A673 (cell line): ENCODE measurements around the gene SLC25A1. TPM values are rescaled to one million over a fixed set of nuclear protein-coding genes. Genes with fewer than 3 reads are reported as not detected.

Experiments
- BruUV-seq: library from RNA; stranded (reverse); fragments of 400-500 nt; replicated peaks from 2 replicates; lab custom pipeline; 2021; lab: Mats Ljungman, UMichigan
- CTCF ChIA-PET: fragments of 300-600 bp; sonication (Branson Sonifier 250); formaldehyde crosslinking; loops from one replicate; lab custom pipeline; 2022; ENCODE audit warnings: antibody characterized with exemption; lab: Charles Lee
- POLR2A ChIA-PET: fragments of 300-600 bp; sonication (Branson Sonifier 250); formaldehyde crosslinking; loops from one replicate; lab custom pipeline; 2022; ENCODE audit warnings: antibody characterized with exemption; ENCODE audit not compliant: low non-redundant PET; lab: Charles Lee
- DNase-seq: peaks from one replicate; pipeline ENCODE4 v3.0.0-alpha.2; 2015; ENCODE audit warnings: low spot score
- H3K27ac ChIP-seq: fragments of 200-600 bp; sonication (generic); 2 replicates; pipeline ENCODE4 v1.5.1; 2016; ENCODE audit warnings: mixed run types, low read depth, mild to moderate bottlenecking, mixed read lengths, antibody characterized with exemption, low read length; ENCODE audit not compliant: poor library complexity, severe bottlenecking
- H3K27me3 ChIP-seq: fragments of 200-600 bp; sonication (generic); replicated peaks from 2 replicates; pipeline ENCODE4 v1.6.1; 2017; ENCODE audit warnings: mixed run types, low read depth, mild to moderate bottlenecking, mixed read lengths, antibody characterized with exemption, low read length; ENCODE audit not compliant: insufficient read depth, poor library complexity
- H3K36me3 ChIP-seq: fragments of 200-600 bp; sonication (generic); 2 replicates; pipeline ENCODE4 v1.6.1; 2016; ENCODE audit warnings: mixed run types, mild to moderate bottlenecking, mixed read lengths, antibody characterized with exemption, low read length; ENCODE audit not compliant: insufficient read depth, poor library complexity, severe bottlenecking
- H3K4me1 ChIP-seq: fragments of 200-600 bp; sonication (generic); 2 replicates; pipeline ENCODE4 v1.6.1; 2017; ENCODE audit warnings: mixed run types, mild to moderate bottlenecking, mixed read lengths, antibody characterized with exemption, low read length; ENCODE audit not compliant: insufficient read depth, poor library complexity, severe bottlenecking
- H3K4me3 ChIP-seq: fragments of 200-600 bp; sonication (generic); 2 replicates; pipeline ENCODE4 v1.5.1; 2016; ENCODE audit warnings: low read depth, mixed run types, mild to moderate bottlenecking, mixed read lengths, low read length; ENCODE audit not compliant: poor library complexity, severe bottlenecking
- H3K9me3 ChIP-seq: fragments of 200-600 bp; sonication (generic); 2 replicates; pipeline ENCODE4 v1.6.1; 2016; ENCODE audit warnings: mixed run types, low read depth, mild to moderate bottlenecking, mixed read lengths, antibody characterized with exemption, low read length; ENCODE audit not compliant: poor library complexity, severe bottlenecking
- EZH2 ChIP-seq: fragments of 200-600 bp; sonication (generic); IDR thresholded peaks from 2 replicates; pipeline ENCODE4 v1.6.1; 2017; ENCODE audit warnings: borderline replicate concordance, low read depth, mild to moderate bottlenecking, mixed read lengths, antibody characterized with exemption, low read length; ENCODE audit not compliant: poor library complexity, severe bottlenecking
- intact Hi-C: fragments of 100-400 bp; cut with micrococcal nuclease; formaldehyde crosslinking; loops from one replicate; pipeline ENCODE4 v1.10.0; 2022; ENCODE audit not compliant: unreplicated experiment
- total RNA-seq: library from RNA; stranded (reverse); gene quantifications from 2 replicates; pipeline ENCODE4 v1.2.3, GENCODE V29; 2021
- TF ChIP-seq, protein P1 (sequence below): fragments of 300-800, 200-600 bp; sonication (generic); conservative IDR thresholded peaks from 2 replicates; pipeline ENCODE4 v1.5.1; 2017; ENCODE audit warnings: low read depth, mild to moderate bottlenecking, antibody characterized with exemption, low read length, moderate library complexity, mixed read lengths

SLC25A1 gene
- total RNA-seq, 1 experiment from 2014 or later: 91.0 TPM

DNA sequence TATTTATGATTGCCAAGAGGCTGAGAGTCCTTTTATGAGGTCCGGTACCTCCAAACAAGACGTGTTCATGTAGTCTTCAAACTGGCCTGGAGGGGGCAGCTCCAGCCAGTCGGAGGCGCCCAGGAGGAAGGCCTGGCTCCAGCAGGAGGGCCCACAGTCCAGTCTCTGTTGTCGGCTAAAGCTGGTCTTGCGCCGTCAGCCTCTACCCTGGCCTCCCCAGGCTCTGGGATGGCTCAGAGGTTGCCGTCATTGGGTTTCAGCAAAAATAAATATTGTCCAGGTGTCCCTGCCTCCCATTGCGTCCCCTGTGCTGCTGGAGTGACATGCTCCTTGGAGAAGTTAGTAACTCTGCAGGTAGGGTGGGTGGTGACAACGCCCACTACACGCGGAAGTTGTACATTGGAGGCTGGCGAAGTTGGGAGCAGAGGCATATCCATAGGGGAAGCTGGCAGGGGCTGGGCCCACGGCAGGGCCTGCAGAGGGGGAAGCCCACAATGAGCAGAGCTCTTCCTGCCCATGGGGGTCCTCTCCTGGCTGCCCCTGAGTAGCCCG, 1.0 kb upstream of the SLC25A1 start:
- no TSS peak for BruUV-seq
- DNase-seq: peak; percentile 81
- peaks cover 19% of the 10 kb centered on the region for H3K36me3 ChIP-seq
- TF ChIP-seq EZH2: no peak
- TF ChIP-seq, protein P1, sequence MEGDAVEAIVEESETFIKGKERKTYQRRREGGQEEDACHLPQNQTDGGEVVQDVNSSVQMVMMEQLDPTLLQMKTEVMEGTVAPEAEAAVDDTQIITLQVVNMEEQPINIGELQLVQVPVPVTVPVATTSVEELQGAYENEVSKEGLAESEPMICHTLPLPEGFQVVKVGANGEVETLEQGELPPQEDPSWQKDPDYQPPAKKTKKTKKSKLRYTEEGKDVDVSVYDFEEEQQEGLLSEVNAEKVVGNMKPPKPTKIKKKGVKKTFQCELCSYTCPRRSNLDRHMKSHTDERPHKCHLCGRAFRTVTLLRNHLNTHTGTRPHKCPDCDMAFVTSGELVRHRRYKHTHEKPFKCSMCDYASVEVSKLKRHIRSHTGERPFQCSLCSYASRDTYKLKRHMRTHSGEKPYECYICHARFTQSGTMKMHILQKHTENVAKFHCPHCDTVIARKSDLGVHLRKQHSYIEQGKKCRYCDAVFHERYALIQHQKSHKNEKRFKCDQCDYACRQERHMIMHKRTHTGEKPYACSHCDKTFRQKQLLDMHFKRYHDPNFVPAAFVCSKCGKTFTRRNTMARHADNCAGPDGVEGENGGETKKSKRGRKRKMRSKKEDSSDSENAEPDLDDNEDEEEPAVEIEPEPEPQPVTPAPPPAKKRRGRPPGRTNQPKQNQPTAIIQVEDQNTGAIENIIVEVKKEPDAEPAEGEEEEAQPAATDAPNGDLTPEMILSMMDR: peak; percentile 80
- intact Hi-C loops: loop anchor here (2.0 to 5.0 kb wide), 2 partner anchors 113 to 453 kb away; partner anchors contain the start of gene CLTCL1
- peak overlapping the region; percentile 87 for H3K4me3 ChIP-seq
- peaks cover 29% of the 10 kb centered on the region for H3K4me1 ChIP-seq
- no peaks in the 10 kb centered on the region for H3K9me3 ChIP-seq
- H3K27me3 ChIP-seq: no peaks in the 10 kb centered on the region
- POLR2A ChIA-PET: no interaction called here
- CTCF ChIA-PET: interaction anchor here (1.2 to 2.8 kb wide), 2 partner anchors 186 to 450 kb away, joined by 3 to 12 read pairs; no protein-coding TSS in a partner anchor
- H3K27ac ChIP-seq: peak overlapping the region; percentile 81

DNA sequence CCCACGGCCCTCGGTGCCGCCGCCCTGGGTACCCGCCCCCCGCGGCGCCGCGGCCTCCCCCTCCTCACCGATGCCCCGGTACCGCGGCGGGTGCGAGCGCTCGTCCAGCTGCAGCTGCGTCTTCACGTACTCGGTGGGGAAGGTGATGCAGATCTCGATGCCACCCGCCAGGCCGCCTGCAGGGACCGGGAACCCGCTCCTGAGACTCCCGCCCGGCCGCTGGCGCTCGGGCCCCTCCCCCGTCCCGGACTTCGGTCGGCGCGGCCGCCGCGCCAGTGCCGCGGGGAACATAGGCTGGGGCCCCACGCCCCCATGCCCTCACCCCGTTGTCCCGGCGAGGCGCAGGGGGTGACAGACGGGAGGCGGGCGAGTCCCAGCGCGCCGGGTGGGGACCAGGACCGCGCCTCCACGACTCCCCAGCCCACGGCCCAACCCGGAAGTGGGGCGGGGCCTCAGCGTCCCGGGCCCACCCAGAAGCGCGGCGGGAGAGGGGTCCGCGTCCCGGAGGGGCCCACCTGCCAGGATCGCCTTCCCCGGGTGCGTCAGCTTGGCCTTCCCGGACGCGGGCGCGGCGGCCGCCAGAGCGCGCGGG, 375 bp downstream of the SLC25A1 start:
- ChIA-PET CTCF (interaction anchor here (2.8 kb wide), 1 partner anchor 452 kb away, joined by 12 read pairs; no protein-coding TSS in a partner anchor), POLR2A (no interaction called here)
- Histone ChIP-seq H3K27me3 (no peaks in the 10 kb centered on the region), H3K9me3 (no peaks in the 10 kb centered on the region), H3K36me3 (peaks cover 19% of the 10 kb centered on the region), H3K27ac (peak overlapping the region; percentile 81), H3K4me3 (peak overlapping the region; percentile 87), H3K4me1 (peaks cover 38% of the 10 kb centered on the region)
- peak; percentile 74 for DNase-seq
- TF ChIP-seq, protein P1: no peak
- no peak for TF ChIP-seq EZH2
- no TSS peak for BruUV-seq
- intact Hi-C loops: loop anchor here (2.0 to 5.0 kb wide), 2 partner anchors 114 to 455 kb away; partner anchors contain the start of gene CLTCL1

DNA sequence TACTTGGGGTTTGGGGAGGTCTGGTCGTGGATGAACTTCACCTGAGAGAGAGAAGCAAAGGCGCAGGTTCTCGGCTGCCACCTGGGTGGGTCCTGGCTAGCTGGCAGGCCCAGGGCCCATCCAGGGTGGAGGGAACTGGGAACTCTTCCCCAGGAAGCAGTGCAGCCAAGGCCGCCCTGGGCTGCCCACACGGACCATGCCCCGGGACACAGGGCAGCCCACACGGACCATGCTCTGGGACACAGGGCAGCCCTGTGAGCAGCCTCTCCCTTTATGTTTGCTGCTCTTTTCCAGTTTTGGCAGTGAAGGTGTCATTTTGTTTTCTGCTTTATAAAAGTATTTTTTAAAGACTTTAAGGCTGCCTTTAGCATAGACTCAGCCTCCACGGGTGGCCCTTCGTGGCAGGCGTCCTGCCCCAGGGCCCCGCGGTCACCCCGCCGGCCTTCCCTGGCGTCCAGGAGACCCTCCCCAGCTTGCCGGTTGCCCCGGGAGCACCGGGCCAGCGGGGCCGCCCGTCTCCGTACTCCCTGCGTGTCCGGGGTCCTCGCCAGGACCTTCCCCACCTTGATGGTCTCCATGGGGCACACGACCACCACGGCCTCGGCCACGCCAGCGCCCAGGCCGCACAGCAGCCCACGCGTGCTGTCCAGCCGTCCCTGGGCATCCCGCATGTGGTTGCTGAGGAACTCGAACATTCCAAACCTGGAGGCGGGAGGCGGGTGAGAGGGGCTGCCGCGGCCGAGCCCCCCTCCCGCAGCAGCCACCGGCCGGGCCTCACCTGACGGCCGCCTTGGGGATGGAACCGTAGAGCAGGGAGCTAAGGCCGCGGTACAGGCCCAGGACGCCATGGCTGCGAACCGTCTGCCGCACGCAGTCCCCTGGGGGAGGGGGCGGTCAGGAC, 1.1 kb downstream of the SLC25A1 start:
- no peak for DNase-seq
- Histone ChIP-seq H3K27me3 (no peaks in the 10 kb centered on the region), H3K4me3 (peak overlapping the region; percentile 87), H3K4me1 (peaks cover 45% of the 10 kb centered on the region), H3K9me3 (no peaks in the 10 kb centered on the region), H3K36me3 (peaks cover 19% of the 10 kb centered on the region), H3K27ac (peak overlapping the region; percentile 81)
- BruUV-seq: no TSS peak
- intact Hi-C loops: loop anchor here (2.0 to 5.0 kb wide), 2 partner anchors 115 to 455 kb away; partner anchors contain the start of gene CLTCL1
- TF ChIP-seq, protein P1: no peak
- no peak for TF ChIP-seq EZH2
- POLR2A ChIA-PET: no interaction called here
- CTCF ChIA-PET: interaction anchor here (2.8 kb wide), 1 partner anchor 452 kb away, joined by 12 read pairs; no protein-coding TSS in a partner anchor
